GM19467 (cell line): ENCODE results near the gene ABCA6.

ENCODE experiments used
- ATAC-seq: cut with Tn5 transposase; IDR thresholded peaks from one replicate; pipeline ENCODE4 v1.9.1; 2021; ENCODE audit warnings: mild to moderate bottlenecking, moderate library complexity; ENCODE audit not compliant: unreplicated experiment

The ABCA6 gene

GRCh38 chr17:69142175-69142802 lies 594 bp upstream of the ABCA6 start:
- ATAC-seq = no peak

GRCh38 chr17:69134112-69134511 lies 7.6 kb downstream of the ABCA6 start:
- ATAC-seq = no peak

GRCh38 chr17:69130627-69131296 lies 10.9 kb downstream of the ABCA6 start:
- no peak for ATAC-seq

- ATAC-seq = no peak
Observed at GRCh38 chr17:69123626-69124025, 18.1 kb downstream of the ABCA6 start.

GRCh38 chr17:69122065-69122464 lies 19.6 kb downstream of the ABCA6 start:
- ATAC-seq = no peak

- ATAC-seq = peak; percentile 44
Observed at GRCh38 chr17:69117855-69118784, 23.6 kb downstream of the ABCA6 start.

GRCh38 chr17:69111794-69112193 lies 29.9 kb downstream of the ABCA6 start:
- ATAC-seq = no peak

- ATAC-seq = no peak
Observed at GRCh38 chr17:69105907-69106730, 35.6 kb downstream of the ABCA6 start.

- no peak for ATAC-seq
Observed at GRCh38 chr17:69103557-69104233, 38.0 kb downstream of the ABCA6 start.

- ATAC-seq = no peak
Observed at GRCh38 chr17:69098625-69099024, 43.1 kb downstream of the ABCA6 start.

- no peak for ATAC-seq
Observed at GRCh38 chr17:69096541-69096940, 45.2 kb downstream of the ABCA6 start.

- no peak for ATAC-seq
Observed at GRCh38 chr17:69093995-69094394, 47.7 kb downstream of the ABCA6 start.

GRCh38 chr17:69093279-69093789 lies 48.4 kb downstream of the ABCA6 start:
- peak; percentile 49 for ATAC-seq

GRCh38 chr17:69090365-69090764 lies 51.3 kb downstream of the ABCA6 start:
- no peak for ATAC-seq

- no peak for ATAC-seq
Observed at GRCh38 chr17:69088643-69089200, 53.0 kb downstream of the ABCA6 start.

GRCh38 chr17:69086641-69087040 lies 55.1 kb downstream of the ABCA6 start:
- no peak for ATAC-seq

- no peak for ATAC-seq
Observed at GRCh38 chr17:69084911-69085310, 56.8 kb downstream of the ABCA6 start.

- no peak for ATAC-seq
Observed at GRCh38 chr17:69082696-69083095, 59.0 kb downstream of the ABCA6 start.

- ATAC-seq = no peak
Observed at GRCh38 chr17:69078864-69079263, 62.8 kb downstream of the ABCA6 start.

- ATAC-seq = no peak
Observed at GRCh38 chr17:69075823-69076222, 65.9 kb downstream of the ABCA6 start.
